Thyroid gland (tissue), 4 donors: ENCODE data around the gene ZBTB44. TPM values are rescaled to one million over a fixed set of nuclear protein-coding genes. Genes with fewer than 3 reads are reported as not detected.

Experiments
- DNase-seq, 2 donors: peaks; one replicate each; pipeline ENCODE4 v3.0.0-alpha.2; 2019
- H3K27ac ChIP-seq, 3 donors: fragments of 200-600 bp; sonication (generic); 1 replicate in 2 of 3; 2 replicates in 1 of 3; pipeline ENCODE4 v1.5.1; 2016 to 2019; ENCODE audit warnings: mild to moderate bottlenecking in 1 of 3, moderate library complexity in 1 of 3
- H3K27me3 ChIP-seq: fragments of 200-600 bp; sonication (generic); one replicate; pipeline ENCODE4 v1.5.1; 2019
- H3K36me3 ChIP-seq, 2 donors: fragments of 200-600 bp; sonication (generic); one replicate each; pipeline ENCODE4 v1.5.1; 2016 to 2019
- H3K4me1 ChIP-seq, 2 donors: fragments of 200-600 bp; sonication (generic); one replicate each; pipeline ENCODE4 v1.5.1; 2017 to 2019
- H3K4me3 ChIP-seq, 3 donors: fragments of 200-600 bp; sonication (generic); replicated peaks in 1 of 3; 1 replicate in 2 of 3; 2 replicates in 1 of 3; pipeline ENCODE4 v1.5.1; 2016; ENCODE audit warnings: mild to moderate bottlenecking in 1 of 3
- H3K9me3 ChIP-seq: fragments of 200-600 bp; sonication (generic); one replicate; pipeline ENCODE4 v1.5.1; 2017
- CTCF ChIP-seq, 6 experiments: fragments of 200-600 bp in 3 of 6; fragments of 450-650 bp in 3 of 6; sonication (generic) in 3 of 6; IDR thresholded peaks; one replicate each; pipeline ENCODE4 v1.5.1; 2016 to 2019; ENCODE audit warnings: antibody characterized with exemption in 6 of 6, mild to moderate bottlenecking in 2 of 6, inconsistent platforms in 1 of 6, moderate library complexity in 1 of 6
- POLR2A ChIP-seq, 2 donors: fragments of 450-650 bp; IDR thresholded peaks; one replicate each; pipeline ENCODE4 v1.6.1; 2017; ENCODE audit warnings: antibody characterized with exemption in 2 of 2, mild to moderate bottlenecking in 2 of 2, moderate library complexity in 1 of 2
- WGBS, 2 donors: methylation state at CpG; one replicate each; pipeline ENCODE4 v1.1.5; 2017; 5-methylcytosine and 5-hydroxymethylcytosine counted together
- intact Hi-C: fragments of 100-400 bp; cut with DNase I; formaldehyde crosslinking; loops from one replicate; pipeline ENCODE4 v1.15.1; 2023
- total RNA-seq, 4 donors: library from RNA; depleted of rRNA; stranded (reverse); fragments of >200 nt; gene quantifications; one replicate each; pipeline ENCODE4 v1.2.3, GENCODE V29; 2016

The ZBTB44 gene
- total RNA-seq, 4 donors from 2014 or later = 57.9 to 85.9 (median 58.8) TPM

- Histone ChIP-seq H3K27me3 (no peaks in the 10 kb centered on the region), H3K36me3 (no peaks in the 10 kb centered on the region), H3K9me3 (no peaks in the 10 kb centered on the region), H3K4me1 (no peaks in the 10 kb centered on the region), H3K27ac (no peak overlapping the region), H3K4me3 (no peak overlapping the region)
- no peak for DNase-seq
- WGBS, 2 donors = 89 to 95% methylated on average over 3 of the region's 3 CpGs
- intact Hi-C loops = no loop called here
- TF ChIP-seq CTCF (IDR thresholded peaks at IDR 0.05) = no peak
- no peak for TF ChIP-seq POLR2A (IDR thresholded peaks at IDR 0.05)
Observed at GRCh38 chr11:130328420-130328819, 13.7 kb upstream of the ZBTB44 start.

GRCh38 chr11:130327716-130328115, 13.0 kb upstream of the ZBTB44 start:
- TF ChIP-seq CTCF (IDR thresholded peaks at IDR 0.05) (no peak), POLR2A (IDR thresholded peaks at IDR 0.05) (no peak)
- Histone ChIP-seq H3K27ac (no peak overlapping the region), H3K4me1 (no peaks in the 10 kb centered on the region), H3K9me3 (no peaks in the 10 kb centered on the region), H3K27me3 (no peaks in the 10 kb centered on the region), H3K36me3 (no peaks in the 10 kb centered on the region), H3K4me3 (no peak overlapping the region)
- no peak for DNase-seq
- 95 to 97% methylated on average over 6 of the region's 6 CpGs for WGBS, 2 donors
- intact Hi-C loops = no loop called here

GRCh38 chr11:130325691-130326090, 11.0 kb upstream of the ZBTB44 start:
- intact Hi-C loops = no loop called here
- H3K4me3 ChIP-seq = no peak overlapping the region
- H3K27ac ChIP-seq = no peak overlapping the region
- no peak for DNase-seq
- no peaks in the 10 kb centered on the region for H3K27me3 ChIP-seq
- TF ChIP-seq POLR2A (IDR thresholded peaks at IDR 0.05) = no peak
- TF ChIP-seq CTCF (IDR thresholded peaks at IDR 0.05) = no peak
- no peaks in the 10 kb centered on the region for H3K9me3 ChIP-seq
- no peaks in the 10 kb centered on the region for H3K4me1 ChIP-seq
- H3K36me3 ChIP-seq = no peaks in the 10 kb centered on the region
- WGBS, 2 donors = 87 to 93% methylated on average over 3 of the region's 3 CpGs

- WGBS, 2 donors = 93% methylated on average over 7 of the region's 7 CpGs
- H3K9me3 ChIP-seq = no peaks in the 10 kb centered on the region
- no peak overlapping the region for H3K27ac ChIP-seq
- H3K36me3 ChIP-seq = no peaks in the 10 kb centered on the region
- H3K27me3 ChIP-seq = no peaks in the 10 kb centered on the region
- no peaks in the 10 kb centered on the region for H3K4me1 ChIP-seq
- TF ChIP-seq POLR2A (IDR thresholded peaks at IDR 0.05) (no peak), CTCF (IDR thresholded peaks at IDR 0.05) (no peak)
- no peak for DNase-seq
- no peak overlapping the region for H3K4me3 ChIP-seq
- intact Hi-C loops = no loop called here
Observed at GRCh38 chr11:130323452-130324450, 9.0 kb upstream of the ZBTB44 start.

GRCh38 chr11:130322126-130322525, 7.4 kb upstream of the ZBTB44 start:
- intact Hi-C loops = no loop called here

More at GRCh38 chr11:130322126-130322525, 7.4 kb upstream of the ZBTB44 start:
- H3K9me3 ChIP-seq = no peaks in the 10 kb centered on the region
- no peak overlapping the region for H3K27ac ChIP-seq
- 89 to 91% methylated on average over 5 of the region's 5 CpGs for WGBS, 2 donors
- H3K4me1 ChIP-seq = no peaks in the 10 kb centered on the region
- H3K27me3 ChIP-seq = no peaks in the 10 kb centered on the region
- no peak overlapping the region for H3K4me3 ChIP-seq
- DNase-seq = no peak
- no peak for TF ChIP-seq POLR2A (IDR thresholded peaks at IDR 0.05)
- H3K36me3 ChIP-seq = no peaks in the 10 kb centered on the region
